Right renal pelvis (tissue), 4 donors: ENCODE data around the gene POP5. TPM values are rescaled to one million over a fixed set of nuclear protein-coding genes. Genes with fewer than 3 reads are reported as not detected.
"Not testable (repeated sequence)": the region's sequence is repeated elsewhere in the genome, so short reads cannot be mapped to it uniquely, and the experiment has no call there.

ENCODE experiments used
- DNase-seq, 4 donors: peaks; one replicate each; pipeline ENCODE4 v3.0.0-alpha.2; 2013; ENCODE audit warnings: low read depth in 4 of 4, low spot score in 3 of 4, missing footprints in 1 of 4
- polyA plus RNA-seq, 4 donors: library from polyadenylated mRNA; unstranded; fragments of 120-200 nt; gene quantifications; one replicate each; pipeline ENCODE4 v1.2.1, GENCODE V29; 2013; ENCODE audit not compliant: insufficient read length in 4 of 4

Gene POP5
- 10 to 100 TPM; 43.1 to 50.8 (median 45.5) TPM for polyA plus RNA-seq

GRCh38 chr12:120580787-120581723, at the start of gene POP5:
Gene POP5 (minus strand): TSS chr12:120581402. CDS start chr12:120581362, 40 bp downstream.
- DNase-seq: peak; percentile 90 to 94 (median 93)

GRCh38 chr12:120630104-120630892, 49.1 kb upstream of the POP5 start:
- DNase-seq: no peak

GRCh38 chr12:120628919-120629318, 47.7 kb upstream of the POP5 start:
- no peak for DNase-seq

- no peak for DNase-seq
Observed at GRCh38 chr12:120625557-120626419, 44.6 kb upstream of the POP5 start.

- DNase-seq: no peak
Observed at GRCh38 chr12:120620624-120621023, 39.4 kb upstream of the POP5 start.

- no peak for DNase-seq
Observed at GRCh38 chr12:120618954-120619615, 37.9 kb upstream of the POP5 start.

GRCh38 chr12:120617767-120618166, 36.6 kb upstream of the POP5 start:
- not testable (repeated sequence) for DNase-seq

GRCh38 chr12:120617193-120617592, 36.0 kb upstream of the POP5 start:
- DNase-seq: not testable (repeated sequence)

GRCh38 chr12:120614848-120615247, 33.6 kb upstream of the POP5 start:
- DNase-seq: no peak

- DNase-seq: not testable (repeated sequence)
Observed at GRCh38 chr12:120611534-120611933, 30.3 kb upstream of the POP5 start.

GRCh38 chr12:120610560-120610959, 29.4 kb upstream of the POP5 start:
- no peak for DNase-seq

- not testable (repeated sequence) for DNase-seq
Observed at GRCh38 chr12:120602416-120602815, 21.2 kb upstream of the POP5 start.

- no peak for DNase-seq
Observed at GRCh38 chr12:120599672-120600552, 18.7 kb upstream of the POP5 start.

- no peak for DNase-seq
Observed at GRCh38 chr12:120598674-120599463, 17.7 kb upstream of the POP5 start.

GRCh38 chr12:120597861-120598260, 16.7 kb upstream of the POP5 start:
- DNase-seq: no peak

- no peak for DNase-seq
Observed at GRCh38 chr12:120596901-120597300, 15.7 kb upstream of the POP5 start.

- no peak for DNase-seq
Observed at GRCh38 chr12:120592121-120593049, 11.2 kb upstream of the POP5 start.
